HepG2 (cell line): ENCODE measurements around the gene CEP131.

ENCODE experiments used
- CREB1 ChIP-seq, 2 experiments: fragments of 450-650 bp in 1 of 2; IDR thresholded peaks; 2 replicates each; pipeline ENCODE4 v1.6.1; 2016 to 2017; ENCODE audit warnings: control low read depth in 1 of 2, mild to moderate bottlenecking in 1 of 2, missing compliant biosample characterization in 1 of 2, missing genetic modification characterization in 1 of 2
- EP300 ChIP-seq, 3 experiments: sonication (generic) in 1 of 3; formaldehyde crosslinking in 1 of 3; IDR thresholded peaks; 2 replicates each; pipeline versions ENCODE4 v1.5.1 to v1.6.1; 2011 to 2020; ENCODE audit warnings: low read depth in 2 of 3, low read length in 2 of 3, borderline replicate concordance in 1 of 3, improper control_type of control experiment in 1 of 3, mild to moderate bottlenecking in 1 of 3, missing genetic modification reagents in 1 of 3, moderate library complexity in 1 of 3
- EZH2 ChIP-seq: conservative IDR thresholded peaks from 2 replicates; pipeline ENCODE4 v1.6.1; 2012; ENCODE audit warnings: mild to moderate bottlenecking, low read depth, low read length, moderate library complexity
- POLR2AphosphoS5 ChIP-seq: IDR thresholded peaks from 2 replicates; pipeline ENCODE4 v1.6.1; 2012; ENCODE audit warnings: low read depth, low read length
- ZNF484 ChIP-seq: sonication (generic); formaldehyde crosslinking; IDR thresholded peaks from 2 replicates; pipeline ENCODE4 v1.5.1; 2020; ENCODE audit warnings: mild to moderate bottlenecking, low read depth, missing genetic modification reagents, borderline replicate concordance
- TF ChIP-seq, protein P1 (sequence below): sonication (generic); formaldehyde crosslinking; IDR thresholded peaks from 2 replicates; pipeline ENCODE4 v1.4.0; 2020; ENCODE audit warnings: missing genetic modification reagents
- TF ChIP-seq, protein P2 (sequence below): sonication (generic); formaldehyde crosslinking; IDR thresholded peaks from 2 replicates; pipeline ENCODE4 v1.8.1; 2023; ENCODE audit warnings: missing genetic modification reagents, inconsistent platforms, borderline replicate concordance
- TF ChIP-seq, protein P3 (sequence below): sonication (generic); formaldehyde crosslinking; IDR thresholded peaks from 2 replicates; pipeline ENCODE4 v1.8.1; 2022; ENCODE audit warnings: low read depth, mild to moderate bottlenecking, missing genetic modification reagents
- TF ChIP-seq, protein P4 (sequence below): sonication (generic); formaldehyde crosslinking; IDR thresholded peaks from 2 replicates; pipeline ENCODE4 v1.5.1; 2020; ENCODE audit warnings: mild to moderate bottlenecking, missing genetic modification reagents

DNA sequence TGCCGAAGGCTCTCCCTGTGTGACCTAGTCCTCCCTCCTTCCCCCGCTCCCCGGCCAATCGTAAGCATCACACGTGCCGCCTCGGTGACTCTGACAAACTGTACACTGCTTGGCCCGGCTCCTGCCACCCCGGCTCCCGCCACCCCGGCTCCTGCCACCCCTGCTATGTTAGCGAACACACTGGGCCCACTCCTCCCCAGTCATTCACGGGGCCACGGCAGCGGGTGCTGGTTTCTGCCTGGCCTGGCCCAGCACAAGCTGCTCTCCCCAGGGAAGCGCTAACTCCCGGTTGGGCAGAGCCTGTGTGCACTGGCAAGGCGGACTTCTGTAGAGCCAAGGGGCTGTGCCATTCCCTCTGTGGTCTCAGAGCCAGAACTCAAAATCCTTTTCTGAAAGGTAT lies 38.3 kb upstream of the CEP131 start:
- TF ChIP-seq CREB1 (IDR thresholded peaks at IDR 0.05) (no peak), CREB1 (CRISPR knock-in tag; IDR thresholded peaks at IDR 0.05) (no peak), POLR2AphosphoS5 (no peak), EZH2 (no peak), ZNF484 (CRISPR knock-in tag) (no peak), EP300 (IDR thresholded peaks at IDR 0.05; ENCODE audit: low read depth in 2 of 2, low read length in 2 of 2) (no peak), EP300 (CRISPR knock-in tag; IDR thresholded peaks at IDR 0.05; ENCODE audit: borderline replicate concordance) (no peak)
- TF ChIP-seq, protein P1, sequence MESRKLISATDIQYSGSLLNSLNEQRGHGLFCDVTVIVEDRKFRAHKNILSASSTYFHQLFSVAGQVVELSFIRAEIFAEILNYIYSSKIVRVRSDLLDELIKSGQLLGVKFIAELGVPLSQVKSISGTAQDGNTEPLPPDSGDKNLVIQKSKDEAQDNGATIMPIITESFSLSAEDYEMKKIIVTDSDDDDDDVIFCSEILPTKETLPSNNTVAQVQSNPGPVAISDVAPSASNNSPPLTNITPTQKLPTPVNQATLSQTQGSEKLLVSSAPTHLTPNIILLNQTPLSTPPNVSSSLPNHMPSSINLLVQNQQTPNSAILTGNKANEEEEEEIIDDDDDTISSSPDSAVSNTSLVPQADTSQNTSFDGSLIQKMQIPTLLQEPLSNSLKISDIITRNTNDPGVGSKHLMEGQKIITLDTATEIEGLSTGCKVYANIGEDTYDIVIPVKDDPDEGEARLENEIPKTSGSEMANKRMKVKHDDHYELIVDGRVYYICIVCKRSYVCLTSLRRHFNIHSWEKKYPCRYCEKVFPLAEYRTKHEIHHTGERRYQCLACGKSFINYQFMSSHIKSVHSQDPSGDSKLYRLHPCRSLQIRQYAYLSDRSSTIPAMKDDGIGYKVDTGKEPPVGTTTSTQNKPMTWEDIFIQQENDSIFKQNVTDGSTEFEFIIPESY (CRISPR knock-in tag) = no peak
- TF ChIP-seq, protein P2, sequence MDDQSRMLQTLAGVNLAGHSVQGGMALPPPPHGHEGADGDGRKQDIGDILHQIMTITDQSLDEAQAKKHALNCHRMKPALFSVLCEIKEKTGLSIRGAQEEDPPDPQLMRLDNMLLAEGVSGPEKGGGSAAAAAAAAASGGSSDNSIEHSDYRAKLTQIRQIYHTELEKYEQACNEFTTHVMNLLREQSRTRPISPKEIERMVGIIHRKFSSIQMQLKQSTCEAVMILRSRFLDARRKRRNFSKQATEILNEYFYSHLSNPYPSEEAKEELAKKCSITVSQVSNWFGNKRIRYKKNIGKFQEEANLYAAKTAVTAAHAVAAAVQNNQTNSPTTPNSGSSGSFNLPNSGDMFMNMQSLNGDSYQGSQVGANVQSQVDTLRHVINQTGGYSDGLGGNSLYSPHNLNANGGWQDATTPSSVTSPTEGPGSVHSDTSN (CRISPR knock-in tag) = no peak
- TF ChIP-seq, protein P3, sequence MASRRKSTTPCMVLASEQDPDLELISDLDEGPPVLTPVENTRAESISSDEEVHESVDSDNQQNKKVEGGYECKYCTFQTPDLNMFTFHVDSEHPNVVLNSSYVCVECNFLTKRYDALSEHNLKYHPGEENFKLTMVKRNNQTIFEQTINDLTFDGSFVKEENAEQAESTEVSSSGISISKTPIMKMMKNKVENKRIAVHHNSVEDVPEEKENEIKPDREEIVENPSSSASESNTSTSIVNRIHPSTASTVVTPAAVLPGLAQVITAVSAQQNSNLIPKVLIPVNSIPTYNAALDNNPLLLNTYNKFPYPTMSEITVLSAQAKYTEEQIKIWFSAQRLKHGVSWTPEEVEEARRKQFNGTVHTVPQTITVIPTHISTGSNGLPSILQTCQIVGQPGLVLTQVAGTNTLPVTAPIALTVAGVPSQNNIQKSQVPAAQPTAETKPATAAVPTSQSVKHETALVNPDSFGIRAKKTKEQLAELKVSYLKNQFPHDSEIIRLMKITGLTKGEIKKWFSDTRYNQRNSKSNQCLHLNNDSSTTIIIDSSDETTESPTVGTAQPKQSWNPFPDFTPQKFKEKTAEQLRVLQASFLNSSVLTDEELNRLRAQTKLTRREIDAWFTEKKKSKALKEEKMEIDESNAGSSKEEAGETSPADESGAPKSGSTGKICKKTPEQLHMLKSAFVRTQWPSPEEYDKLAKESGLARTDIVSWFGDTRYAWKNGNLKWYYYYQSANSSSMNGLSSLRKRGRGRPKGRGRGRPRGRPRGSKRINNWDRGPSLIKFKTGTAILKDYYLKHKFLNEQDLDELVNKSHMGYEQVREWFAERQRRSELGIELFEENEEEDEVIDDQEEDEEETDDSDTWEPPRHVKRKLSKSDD (CRISPR knock-in tag) = no peak
- TF ChIP-seq, protein P4, sequence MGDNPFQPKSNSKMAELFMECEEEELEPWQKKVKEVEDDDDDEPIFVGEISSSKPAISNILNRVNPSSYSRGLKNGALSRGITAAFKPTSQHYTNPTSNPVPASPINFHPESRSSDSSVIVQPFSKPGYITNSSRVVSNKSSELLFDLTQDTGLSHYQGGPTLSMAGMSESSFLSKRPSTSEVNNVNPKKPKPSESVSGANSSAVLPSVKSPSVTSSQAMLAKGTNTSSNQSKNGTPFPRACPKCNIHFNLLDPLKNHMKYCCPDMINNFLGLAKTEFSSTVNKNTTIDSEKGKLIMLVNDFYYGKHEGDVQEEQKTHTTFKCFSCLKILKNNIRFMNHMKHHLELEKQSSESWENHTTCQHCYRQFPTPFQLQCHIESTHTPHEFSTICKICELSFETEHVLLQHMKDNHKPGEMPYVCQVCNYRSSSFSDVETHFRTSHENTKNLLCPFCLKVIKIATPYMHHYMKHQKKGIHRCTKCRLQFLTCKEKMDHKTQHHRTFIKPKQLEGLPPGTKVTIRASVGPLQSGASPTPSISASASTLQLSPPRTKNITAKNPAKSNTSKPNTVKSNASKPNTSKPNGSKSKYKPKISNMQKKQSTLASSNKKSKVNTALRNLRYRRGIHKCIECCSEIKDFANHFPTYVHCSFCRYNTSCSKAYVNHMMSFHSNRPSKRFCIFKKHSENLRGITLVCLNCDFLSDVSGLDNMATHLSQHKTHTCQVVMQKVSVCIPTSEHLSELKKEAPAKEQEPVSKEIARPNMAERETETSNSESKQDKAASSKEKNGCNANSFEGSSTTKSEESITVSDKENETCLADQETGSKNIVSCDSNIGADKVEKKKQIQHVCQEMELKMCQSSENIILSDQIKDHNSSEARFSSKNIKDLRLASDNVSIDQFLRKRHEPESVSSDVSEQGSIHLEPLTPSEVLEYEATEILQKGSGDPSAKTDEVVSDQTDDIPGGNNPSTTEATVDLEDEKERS = no peak
